GM21360 (cell line): Measurements from ENCODE around the gene SYT8.

ENCODE experiments used
- ATAC-seq: cut with Tn5 transposase; IDR thresholded peaks from one replicate; pipeline ENCODE4 v1.9.1; 2021; ENCODE audit warnings: mild to moderate bottlenecking, moderate library complexity; ENCODE audit not compliant: unreplicated experiment

The SYT8 gene

GRCh38 chr11:1817511-1817910 lies 17.3 kb upstream of the SYT8 start:
- ATAC-seq, result no peak

GRCh38 chr11:1819074-1819473 lies 15.7 kb upstream of the SYT8 start:
- ATAC-seq, result no peak

DNA sequence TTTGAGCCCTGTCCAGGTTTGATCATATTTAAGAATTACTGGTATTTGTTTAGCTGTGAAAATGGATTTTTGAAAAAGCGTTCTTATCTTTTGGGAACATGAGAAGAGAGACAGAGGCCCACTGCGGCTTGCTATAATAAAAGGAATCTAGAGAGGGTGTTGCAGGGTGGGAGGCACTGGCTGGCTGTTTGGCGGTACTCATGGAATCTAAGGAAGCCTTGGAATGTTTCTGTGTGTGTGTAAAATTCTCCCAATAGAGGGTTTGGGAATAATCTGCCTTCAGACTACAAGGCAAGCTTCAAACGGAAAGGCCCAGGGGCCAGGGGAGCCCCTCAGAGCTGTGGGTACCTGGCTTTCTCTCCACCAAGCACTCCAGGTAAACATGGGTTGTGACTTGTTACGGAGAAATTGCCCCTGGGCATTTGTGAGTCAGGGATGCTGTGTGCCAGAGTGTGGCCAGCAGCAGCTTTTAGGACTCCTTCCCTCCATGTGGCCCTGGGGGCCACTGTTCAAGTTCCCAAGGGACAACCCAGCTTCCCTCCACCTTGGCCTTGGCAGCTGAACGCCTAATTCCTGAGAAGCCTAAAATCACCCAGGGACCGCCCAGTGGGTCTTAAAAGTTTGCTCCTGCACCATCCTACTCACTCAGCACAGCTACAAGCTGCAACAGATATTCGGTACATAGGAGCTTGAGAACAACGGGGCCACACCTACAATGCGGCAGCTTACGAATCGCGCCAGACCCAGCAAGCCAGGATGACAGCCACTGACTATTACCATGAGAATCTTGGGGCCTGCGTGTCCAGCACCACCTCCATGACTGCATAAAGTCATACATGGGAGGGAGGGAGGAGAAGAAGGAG lies 14.1 kb upstream of the SYT8 start:
- no peak for ATAC-seq

DNA sequence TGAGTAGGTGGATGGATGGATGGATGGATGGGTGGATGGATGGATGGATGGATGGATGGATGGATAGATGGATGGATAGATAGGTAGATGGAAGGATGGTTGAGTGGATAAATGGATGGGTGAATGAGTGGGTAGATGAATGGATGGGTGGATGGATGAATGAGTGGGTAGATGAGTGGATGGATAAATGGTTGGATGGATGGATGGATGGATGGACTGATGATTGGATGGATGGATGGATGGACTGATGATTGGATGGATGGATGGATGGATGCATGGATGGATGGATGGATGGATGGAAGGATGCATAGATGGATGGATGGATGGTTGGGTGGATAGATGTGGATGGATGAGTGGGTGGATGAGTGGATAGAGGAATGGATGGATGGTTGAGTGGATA lies 13.2 kb upstream of the SYT8 start:
- no peak for ATAC-seq

GRCh38 chr11:1822648-1823375 lies 12.0 kb upstream of the SYT8 start:
- ATAC-seq, result no peak

- no peak for ATAC-seq
These were observed 11.2 kb upstream of the SYT8 start for GRCh38 chr11:1823376-1824220.

DNA sequence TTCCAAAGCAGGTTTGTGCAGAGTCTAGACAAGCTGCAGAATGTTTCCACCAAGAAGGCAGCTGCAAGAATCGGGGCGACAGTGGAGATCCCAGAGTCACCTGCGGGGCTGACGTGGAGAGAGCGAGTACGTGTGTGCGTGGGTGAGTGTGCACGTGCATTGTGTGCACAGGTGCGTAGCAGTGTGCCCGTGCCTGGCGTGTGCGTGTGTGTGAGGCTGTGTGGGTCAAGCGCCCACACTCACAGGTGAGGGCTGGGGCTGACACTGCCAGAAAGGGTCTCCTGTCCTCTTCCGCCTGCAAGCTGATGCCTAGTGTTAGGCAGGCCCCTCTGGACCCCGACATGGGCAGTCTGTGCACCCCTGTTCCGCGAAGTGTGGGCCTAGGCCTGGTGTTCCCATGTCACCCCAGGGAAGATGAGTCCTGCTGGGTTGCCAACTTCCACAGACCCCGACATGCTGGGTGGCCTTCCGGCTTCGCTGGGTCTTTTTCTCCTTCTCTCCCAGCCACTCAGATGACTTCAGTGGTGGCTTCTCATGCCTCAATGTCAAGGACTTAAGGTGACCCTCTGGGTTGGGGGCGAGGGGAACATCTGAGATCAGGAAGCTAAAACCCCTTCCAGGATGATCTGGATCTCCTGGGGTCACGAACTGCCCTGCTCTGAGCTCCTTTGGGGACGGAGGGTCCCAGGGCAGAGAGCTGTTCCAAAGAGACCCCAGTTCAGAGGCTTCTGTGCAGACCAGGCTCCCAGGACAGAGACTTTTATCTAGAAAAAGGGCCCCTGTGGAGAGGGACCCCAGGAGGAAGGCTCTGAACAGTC lies 10.4 kb upstream of the SYT8 start:
- ATAC-seq, result no peak

DNA sequence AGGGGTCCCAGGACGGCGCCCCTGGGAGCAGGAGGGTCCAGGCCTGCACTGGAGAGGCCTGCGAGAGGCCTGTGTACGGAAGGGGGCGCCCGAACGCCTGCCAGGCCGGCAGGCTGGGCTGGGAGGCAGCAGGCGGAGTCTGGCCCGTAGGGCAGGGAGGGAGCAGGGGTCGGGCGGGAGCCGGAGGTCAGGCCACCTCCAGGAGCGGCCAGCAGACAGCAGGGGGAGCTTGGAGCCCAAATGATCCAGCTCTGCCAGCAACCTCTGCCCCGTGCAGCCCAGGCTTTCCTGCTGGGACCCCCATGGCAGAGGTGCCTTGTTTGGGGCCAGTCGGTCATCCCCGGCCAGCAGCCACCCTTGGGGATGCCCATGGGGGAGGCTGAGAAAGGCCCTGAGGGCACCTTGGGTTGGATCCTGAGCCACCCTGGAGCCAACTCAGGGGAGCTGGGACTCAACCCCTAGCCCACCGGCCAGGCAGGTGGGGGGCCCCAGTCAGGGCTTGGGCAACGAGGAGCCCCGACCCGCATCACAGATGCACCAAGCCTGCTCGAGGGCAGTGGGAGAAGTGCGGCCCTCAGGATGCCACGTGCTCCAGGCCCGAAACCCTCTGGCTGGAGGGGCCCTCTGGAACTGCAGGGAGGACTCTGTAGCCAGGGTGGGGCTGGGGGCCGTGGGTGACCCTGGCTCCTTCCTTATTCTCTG lies 9.6 kb upstream of the SYT8 start:
- ATAC-seq, result no peak

DNA sequence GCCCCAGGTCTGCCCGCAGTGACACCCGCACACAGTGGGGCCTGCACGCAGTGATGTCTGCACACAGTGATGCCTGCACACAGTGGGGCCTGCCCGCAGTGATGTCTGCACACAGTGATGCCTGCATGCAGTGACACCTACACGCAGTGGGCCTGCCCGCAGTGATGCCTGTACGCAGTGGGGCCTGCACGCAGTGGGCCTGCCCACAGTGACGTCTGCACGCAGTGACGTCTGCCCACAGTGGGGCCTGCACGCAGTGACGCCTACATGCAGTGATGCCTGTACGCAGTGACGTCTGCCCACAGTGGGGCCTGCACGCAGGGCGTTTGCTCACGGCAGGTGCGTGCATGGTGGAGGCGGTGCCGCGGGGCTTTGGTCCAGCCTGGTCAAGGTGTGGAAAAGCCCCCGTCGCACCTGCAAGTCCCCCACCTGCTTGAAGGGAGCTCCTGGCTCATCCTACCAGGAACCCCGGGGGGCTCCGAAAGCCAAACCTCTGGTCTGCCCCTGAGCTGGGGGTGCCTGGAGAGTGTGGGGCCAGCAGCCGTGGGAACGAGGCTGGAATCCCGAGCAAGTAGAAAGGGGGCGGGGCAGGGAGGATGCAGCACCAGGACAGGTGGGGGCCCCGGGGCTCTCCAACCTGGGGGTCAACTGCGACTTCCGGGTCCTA lies 8.9 kb upstream of the SYT8 start:
- ATAC-seq, result no peak

GRCh38 chr11:1826552-1827094 lies 8.2 kb upstream of the SYT8 start:
- no peak for ATAC-seq

DNA sequence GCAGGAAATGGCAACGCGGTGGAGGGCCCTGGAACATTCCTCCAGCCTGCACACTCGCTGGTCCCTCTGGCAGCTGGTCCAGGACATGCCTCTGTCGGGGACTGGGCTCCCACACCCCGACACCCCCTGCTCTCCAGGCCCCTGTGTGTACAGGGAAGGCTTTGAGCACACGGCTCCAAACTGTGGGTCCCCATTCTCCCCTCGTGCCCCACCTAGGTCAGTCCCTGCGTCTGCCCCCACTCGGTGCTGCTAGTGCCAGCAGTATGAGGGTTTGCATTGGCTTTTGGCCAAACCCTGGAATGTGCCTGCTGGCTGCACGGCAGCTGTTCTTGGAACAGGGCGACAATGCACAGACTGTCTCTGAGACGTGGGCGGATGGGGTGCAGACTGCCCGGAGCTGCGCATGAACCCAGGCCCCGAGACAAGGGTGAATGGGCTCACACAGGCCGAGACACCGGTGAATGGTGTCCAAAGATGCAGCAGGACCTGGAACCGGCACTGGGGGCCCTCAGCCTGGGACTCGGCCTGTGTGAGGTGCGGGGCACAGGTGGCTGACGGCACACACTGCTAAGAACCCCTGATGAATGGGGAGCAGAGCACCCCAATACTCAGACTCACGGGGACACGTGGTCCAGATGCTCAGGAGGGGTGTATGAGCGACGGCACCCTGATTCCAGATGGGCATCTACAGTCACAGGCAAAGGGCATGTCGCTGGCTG lies 7.5 kb upstream of the SYT8 start:
- ATAC-seq, result no peak

GRCh38 chr11:1827931-1828330 lies 6.9 kb upstream of the SYT8 start:
- ATAC-seq, result no peak

GRCh38 chr11:1828542-1828941 lies 6.2 kb upstream of the SYT8 start:
- no peak for ATAC-seq

DNA sequence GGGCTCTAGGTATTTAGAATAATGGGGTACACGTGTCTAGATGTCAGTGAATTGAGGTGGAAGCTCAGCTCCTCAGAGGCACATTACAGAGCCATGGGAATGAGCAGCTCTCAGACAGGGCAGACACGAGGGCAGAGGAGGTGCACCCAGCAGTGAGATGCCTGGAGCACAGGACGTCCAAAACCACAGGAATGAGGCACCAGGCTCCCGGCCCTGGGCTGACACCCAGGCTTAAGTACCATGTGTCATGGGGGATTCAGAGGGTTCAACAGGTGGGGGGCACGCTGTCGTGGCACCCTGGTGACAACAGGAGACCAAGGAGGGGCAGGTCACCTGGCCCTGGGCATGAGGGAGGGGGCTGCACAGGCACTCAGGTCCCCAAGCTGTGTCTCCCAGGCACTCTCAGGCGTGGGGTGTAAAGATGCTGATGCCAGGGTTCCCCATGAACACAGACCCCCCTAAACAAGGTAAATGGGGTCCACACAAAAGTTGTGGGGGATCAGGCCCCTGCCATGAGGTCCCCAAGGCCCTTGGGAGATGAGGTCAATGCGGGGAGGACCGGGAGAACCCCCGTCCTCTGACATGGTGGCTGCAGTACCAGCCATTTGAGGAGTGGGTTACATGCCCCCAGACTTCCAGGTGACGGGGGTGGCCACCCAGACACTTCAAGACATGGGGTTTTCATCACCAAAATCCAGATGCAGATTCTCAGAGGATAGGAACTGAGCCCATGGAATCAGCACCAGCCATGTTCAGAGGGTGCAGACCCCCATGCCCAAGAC lies 5.6 kb upstream of the SYT8 start:
- ATAC-seq, result no peak

DNA sequence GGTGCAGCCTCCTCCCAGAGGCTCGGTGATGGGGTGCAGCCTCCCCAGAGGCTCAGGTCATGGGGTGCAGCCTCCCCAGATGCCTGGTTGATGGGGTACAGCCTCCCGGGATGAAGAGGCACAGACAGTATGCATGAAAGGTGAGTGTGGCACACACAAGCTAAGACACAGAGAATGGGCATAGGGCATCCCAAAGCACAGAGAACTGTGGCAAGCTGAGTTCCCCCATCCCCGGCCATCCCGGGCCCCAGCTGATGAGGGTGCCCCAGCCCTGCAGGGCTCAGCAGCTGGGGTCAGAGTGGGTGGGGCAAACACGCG lies 4.8 kb upstream of the SYT8 start:
- no peak for ATAC-seq

GRCh38 chr11:1830322-1831223 lies 4.2 kb upstream of the SYT8 start:
- ATAC-seq, result no peak
